Loucy (cell line): ENCODE data around the gene UFSP1.

Source experiments
- CTCF ChIP-seq: fragments of 200-600 bp; sonication (generic); conservative IDR thresholded peaks from 2 replicates; pipeline ENCODE4 v1.5.1; 2014; ENCODE audit warnings: mild to moderate bottlenecking, antibody characterized with exemption, low read length
- EZH2phosphoT487 ChIP-seq: fragments of 200-600 bp; IDR thresholded peaks from 2 replicates; pipeline ENCODE4 v1.6.1; 2018; ENCODE audit warnings: antibody characterized with exemption, mild to moderate bottlenecking, moderate library complexity, borderline replicate concordance

- TF ChIP-seq CTCF: no peak
- TF ChIP-seq EZH2phosphoT487: no peak
Observed at GRCh38 chr7:100859856-100860255, 29.7 kb downstream of the UFSP1 start.
